GM12892 (cell line): ENCODE results near the gene TMEM238L.

Source experiments
- POLR2A ChIP-seq: IDR thresholded peaks from 2 replicates; pipeline ENCODE4 v1.6.1; 2011; ENCODE audit warnings: low read depth, low read length, control low read depth
- POLR2AphosphoS5 ChIP-seq: IDR thresholded peaks from 2 replicates; pipeline ENCODE4 v1.6.1; 2011; ENCODE audit warnings: low read depth, low read length, control low read depth

DNA sequence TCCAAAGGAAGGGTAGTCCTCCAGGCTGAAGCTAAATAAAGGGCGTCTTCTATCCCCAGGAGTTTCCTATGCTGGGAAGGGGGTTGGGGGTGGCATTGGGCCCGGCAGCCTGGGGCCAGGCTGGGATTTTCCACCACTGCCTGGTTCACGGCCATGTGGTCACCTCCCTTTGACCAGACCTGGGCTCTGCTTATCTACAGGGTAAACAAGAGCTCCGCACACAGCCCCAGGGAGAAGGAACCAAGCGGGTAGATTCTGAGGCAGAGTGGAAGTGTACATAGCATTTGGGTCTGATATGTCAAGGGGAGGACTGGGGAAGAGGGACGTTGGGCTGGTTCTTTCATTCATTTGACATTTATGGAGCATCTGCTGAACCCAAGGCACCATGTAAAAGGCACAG, 46.8 kb downstream of the TMEM238L start:
- TF ChIP-seq POLR2A (no peak), POLR2AphosphoS5 (no peak)
